ENCODE measurements around the gene ANGPTL2.

ANGPTL2 gene

GRCh38 chr9:127136081-127136879, 13.8 kb upstream of the ANGPTL2 start:
- DNase-seq = no peak

- DNase-seq = no peak
Observed at GRCh38 chr9:127135056-127135745, 12.8 kb upstream of the ANGPTL2 start.

DNA sequence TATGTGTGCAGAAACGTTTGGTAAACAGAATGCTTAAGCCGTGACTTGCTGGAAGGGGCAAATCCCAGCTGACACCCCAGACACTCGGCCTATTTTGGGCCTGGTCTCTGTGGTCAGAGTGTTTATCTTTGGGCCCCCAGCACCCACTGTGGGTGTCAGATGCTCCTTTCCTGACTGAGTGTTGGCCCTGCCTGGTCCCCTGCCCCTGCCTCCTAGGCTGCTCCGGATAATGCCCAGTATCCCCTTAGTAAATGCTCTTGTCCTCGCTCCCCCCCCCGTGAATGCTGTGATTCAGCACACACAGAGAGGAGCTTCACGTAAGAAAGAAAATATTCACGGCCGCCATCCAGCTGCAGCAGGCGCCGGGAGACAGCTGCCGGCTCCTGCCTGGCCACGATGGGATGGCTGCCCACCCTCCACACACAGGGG, 11.3 kb upstream of the ANGPTL2 start:
- DNase-seq = no peak

DNA sequence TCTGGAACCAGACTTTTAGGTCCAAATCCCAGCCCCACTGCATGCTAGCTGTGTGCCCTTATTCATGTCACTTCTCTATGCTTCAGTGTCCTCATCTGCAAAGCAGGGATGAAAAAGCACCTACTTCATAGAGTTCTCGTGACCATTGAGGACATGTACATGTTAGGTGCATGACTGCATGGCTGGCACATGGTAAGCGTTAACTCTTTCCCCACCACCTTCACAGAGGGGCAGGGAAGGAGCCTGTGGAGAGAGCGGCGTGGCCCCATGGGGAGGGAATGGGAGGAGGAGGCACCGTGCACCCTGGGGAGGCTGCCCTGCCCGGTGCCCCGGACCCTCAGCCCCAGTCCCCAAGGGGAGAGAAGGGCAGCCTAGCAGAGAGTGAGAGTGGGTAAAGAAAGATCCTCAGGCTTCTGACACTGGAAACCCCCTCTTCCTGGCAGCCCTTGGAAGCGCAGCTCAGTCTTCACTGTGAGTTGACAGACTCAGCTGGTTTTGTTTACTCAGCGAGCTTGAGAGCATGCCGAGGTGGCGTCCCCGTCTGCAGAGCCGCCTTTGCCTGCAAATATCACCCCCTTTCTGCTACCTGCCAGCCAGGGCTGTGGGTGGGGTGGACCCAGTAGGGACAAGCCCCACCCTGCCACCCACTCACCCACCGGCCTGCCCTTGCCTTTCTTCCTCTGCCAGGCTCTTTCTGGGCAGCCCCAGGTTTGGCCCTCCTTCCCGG, 10.6 kb upstream of the ANGPTL2 start:
- DNase-seq = no peak

DNA sequence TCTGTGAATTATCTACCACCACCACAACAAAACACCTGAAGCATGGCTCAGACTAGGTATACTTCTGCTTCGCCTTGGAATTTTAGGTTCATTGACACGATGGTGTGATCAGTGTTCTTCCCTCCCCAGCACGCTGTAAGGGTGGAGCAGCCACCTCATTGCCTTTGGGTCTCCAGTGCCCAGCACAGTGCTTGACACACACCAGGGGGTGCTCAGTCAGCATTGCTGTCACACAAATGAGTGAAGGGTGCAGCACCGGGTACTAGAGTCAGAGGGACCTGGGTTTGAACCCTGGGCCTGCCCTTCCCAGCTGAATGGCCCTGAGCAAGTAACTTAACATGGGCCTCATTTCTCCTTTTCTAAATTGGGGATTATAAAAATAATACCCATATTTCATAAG, 9.9 kb upstream of the ANGPTL2 start:
- DNase-seq = no peak

- DNase-seq = no peak
Observed at GRCh38 chr9:127131871-127132270, 9.4 kb upstream of the ANGPTL2 start.

DNA sequence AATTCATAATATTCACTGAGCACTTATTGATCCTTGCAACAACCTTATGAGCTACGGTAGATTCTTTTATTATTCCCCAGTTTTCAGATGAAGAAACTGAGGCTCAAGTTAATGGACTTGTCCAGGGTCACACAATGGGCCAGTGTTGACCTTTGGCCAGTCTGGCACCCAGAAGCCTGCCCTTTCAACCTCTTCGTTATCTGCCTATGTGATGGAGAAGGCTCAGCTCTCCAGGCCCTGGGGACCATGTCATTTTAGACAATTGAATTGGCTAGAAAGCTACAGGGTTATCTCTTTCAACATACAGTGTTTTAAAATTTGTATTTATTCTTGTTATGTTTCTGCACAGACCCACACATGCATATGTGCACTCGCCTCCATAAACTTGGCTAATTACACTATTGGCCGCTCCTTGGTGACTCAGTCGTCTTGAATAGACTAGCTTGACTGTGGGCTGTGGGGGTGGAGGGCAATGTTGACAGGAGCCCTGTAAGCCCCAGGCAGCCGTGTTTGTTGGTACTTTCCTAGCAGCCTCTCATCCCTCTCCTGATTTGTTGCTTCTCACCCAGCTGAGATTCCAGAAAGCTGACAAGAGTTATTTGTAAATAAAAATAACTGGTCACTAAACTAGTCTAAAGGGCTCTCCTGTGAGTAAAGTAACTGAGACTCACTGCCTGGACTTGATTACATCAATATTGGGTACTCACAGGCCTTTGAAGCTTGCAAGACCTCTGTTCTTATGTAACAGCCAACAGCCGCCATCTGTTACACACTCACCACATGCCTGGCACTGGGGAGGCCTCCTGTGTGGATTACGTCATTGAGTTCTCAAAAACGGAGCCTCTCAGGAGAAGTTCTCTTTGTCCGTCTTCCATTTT, 8.5 kb upstream of the ANGPTL2 start:
- DNase-seq = no peak

GRCh38 chr9:127130235-127130634, 7.8 kb upstream of the ANGPTL2 start:
- DNase-seq = no peak

DNA sequence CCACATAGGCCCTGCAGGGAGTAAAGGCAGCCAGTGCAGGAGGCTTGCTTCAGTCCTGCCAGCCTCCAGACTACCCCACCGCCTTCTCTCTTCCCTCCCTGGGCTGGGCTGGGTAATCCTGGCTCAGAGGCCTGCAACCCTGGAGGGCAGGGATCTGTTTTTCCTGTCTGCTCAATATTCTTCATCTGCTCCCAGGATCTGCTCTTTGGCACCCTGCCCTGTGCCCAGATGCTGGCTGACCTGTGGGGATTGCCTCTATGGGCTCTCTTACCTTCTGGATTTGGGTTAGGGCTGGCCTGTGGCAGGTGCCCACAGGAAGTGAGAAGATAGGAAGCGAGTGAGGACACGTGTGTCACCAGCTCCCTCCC, 7.3 kb upstream of the ANGPTL2 start:
- no peak for DNase-seq

DNA sequence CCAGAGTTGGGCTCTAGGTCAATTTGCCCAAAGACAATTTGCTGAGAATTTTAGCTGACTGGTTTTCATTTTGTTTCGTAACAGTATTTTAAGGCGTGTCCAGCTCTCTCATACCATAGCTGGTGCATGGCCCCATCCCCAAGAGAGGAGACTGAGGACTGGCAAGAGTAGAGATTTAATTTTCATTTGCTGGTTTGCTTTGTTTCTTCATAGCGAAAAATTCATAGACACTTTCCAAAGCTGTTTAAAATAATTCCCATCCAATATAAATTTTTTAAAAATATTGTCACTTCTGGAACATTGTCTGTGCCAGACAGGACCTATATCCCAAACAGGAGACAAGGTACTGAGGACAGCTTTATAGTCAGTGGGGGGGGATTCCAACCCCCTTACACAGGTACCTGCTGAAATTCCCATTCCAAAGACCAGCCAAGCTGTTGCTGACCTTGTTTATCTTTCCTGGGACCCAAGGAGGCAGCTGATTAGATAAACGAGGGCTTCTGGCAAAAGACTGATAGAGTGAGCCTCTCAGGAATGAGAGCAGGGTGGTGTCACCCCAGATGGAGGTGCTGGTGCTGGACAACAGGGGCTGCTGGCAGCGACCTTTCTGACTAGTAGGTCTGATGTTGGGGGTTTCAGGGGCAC, 6.8 kb upstream of the ANGPTL2 start:
- no peak for DNase-seq

- DNase-seq = no peak
Observed at GRCh38 chr9:127128341-127129072, 6.1 kb upstream of the ANGPTL2 start.

DNA sequence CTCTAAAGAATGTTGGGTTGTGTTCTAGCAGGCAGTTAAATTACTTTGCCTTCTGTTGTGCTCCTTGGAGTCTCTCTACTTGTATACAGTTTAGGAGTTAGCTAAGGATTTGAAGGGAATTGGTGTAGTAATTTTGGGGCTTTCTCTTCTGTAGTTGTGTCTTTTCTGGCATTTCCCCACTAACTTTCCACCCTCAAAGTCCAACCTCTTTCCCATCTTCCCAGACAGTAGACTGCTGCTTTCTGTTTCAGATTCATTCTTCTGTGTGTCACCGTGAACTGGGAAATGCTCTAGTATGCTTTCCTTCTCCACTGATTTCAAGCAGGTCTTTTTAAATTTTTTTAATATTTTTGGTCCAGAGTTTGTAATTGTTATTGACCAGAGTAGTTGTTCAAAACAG, 4.5 kb upstream of the ANGPTL2 start:
- DNase-seq = no peak

DNA sequence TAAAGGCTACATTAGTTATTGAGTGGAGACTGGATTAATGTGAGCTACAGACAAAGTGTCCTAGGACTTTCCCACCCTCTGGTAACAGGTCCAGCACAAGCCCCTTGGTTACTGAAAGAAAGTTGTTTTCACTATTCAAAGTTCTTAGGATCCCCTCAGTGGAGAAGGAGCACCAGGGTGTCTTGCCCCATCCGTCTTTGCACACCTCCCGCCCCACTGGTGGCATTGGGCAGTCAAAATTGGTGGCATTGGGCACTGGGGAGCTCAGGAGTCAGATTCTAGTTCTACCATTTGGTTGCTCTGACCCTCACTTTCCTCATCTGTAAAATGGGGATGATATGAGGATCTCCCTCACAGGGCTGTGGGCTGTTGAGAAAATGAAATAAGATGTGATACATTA, 2.4 kb upstream of the ANGPTL2 start:
- no peak for DNase-seq

DNA sequence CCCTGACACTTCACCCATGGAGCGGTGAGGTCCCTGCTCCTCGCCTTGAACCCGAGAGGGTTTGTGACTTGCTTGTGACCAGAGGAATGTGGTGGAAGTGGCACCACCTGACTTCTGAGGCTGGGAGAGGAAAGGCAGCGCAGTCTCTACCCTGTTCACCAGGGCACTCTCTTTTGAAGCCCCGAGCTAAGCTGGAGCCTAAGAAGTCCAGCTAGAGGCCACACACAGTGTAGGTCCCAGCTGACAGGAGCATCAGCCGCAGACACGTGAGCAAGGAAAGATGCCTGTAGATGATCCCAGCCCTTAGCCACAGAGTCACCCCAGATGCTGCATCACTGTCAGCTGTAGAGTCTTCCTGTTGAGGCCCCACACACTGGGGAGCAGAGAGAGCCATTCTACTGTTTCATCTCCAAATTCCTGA, 1.7 kb upstream of the ANGPTL2 start:
- DNase-seq = no peak

DNA sequence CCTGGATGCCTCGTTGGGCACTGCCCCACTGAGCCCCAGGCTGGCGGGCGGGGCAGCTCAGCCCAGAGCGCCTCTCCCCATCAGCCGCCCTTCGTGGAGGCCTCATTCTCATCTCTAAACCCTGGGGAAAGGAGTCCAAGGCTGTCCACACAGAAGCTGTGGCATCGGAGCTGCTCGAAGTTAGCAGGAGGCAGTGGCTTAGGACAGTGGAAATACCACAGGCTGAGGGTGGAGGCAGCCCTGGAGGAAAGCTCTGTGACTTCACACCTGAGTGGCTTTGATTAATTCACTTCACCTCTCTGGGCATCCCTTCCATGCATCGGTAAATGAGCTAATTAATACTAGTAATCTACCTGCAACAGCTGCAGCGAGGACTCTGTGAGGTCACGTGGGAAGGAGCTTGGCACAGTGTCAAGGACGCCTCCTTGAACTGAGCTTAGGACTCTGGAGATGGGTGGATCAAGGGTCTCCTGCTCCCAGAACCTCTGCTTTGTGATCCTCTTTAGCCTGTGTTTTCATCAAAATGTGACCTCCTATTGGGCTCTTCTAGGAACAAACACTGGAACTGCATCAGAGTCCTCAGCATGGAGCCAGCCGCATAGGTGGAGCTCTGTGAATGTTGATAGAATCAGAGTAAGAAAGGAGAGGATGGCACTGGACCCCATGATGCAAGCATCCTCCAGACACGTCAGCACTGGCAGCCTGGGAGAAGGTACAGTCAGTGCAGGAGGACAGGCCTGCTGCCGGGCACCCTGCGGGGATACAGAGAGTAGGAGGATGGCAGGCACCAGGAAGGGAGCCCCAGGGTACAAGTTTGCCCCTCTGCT, 842 bp upstream of the ANGPTL2 start:
- no peak for DNase-seq

GRCh38 chr9:127121628-127122175, 733 bp downstream of the ANGPTL2 start:
- no peak for DNase-seq

GRCh38 chr9:127119320-127119709, 3.1 kb downstream of the ANGPTL2 start:
- no peak for DNase-seq

DNA sequence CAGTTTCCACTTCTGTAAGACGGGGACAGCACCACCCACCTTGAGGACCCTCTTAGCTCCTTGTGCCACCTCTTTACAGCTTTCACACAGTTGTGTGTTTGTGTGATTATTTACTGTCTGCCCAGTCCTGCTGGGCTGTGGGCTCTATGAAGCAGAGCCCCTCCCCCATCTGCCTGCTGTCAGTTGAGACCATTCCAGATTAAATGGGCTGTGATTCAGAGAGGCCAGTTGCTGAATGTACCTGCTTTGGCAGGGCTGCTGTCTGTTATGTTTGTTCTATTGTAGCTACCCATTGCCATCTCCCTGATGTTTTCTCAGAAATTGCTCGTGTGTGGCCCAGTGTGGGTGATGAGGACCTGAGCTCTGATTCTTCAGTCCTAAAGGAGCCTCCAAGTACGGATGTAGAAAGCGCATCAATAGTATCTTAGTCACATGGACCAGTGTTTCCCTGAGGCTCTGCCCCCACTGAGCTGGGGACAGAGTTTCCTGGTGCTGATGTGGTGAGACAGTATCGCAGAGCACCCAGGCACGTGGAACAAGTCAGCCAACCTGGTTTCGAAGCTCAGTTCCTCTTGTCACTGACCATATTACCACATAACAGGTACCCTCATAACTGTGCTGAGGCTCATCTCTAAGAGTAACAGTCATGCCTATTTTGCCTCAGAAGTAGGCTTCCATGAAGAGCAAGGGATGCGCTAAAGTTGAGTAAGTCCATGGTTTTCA, 3.7 kb downstream of the ANGPTL2 start:
- no peak for DNase-seq

GRCh38 chr9:127117801-127118200, 4.6 kb downstream of the ANGPTL2 start:
- DNase-seq = no peak

DNA sequence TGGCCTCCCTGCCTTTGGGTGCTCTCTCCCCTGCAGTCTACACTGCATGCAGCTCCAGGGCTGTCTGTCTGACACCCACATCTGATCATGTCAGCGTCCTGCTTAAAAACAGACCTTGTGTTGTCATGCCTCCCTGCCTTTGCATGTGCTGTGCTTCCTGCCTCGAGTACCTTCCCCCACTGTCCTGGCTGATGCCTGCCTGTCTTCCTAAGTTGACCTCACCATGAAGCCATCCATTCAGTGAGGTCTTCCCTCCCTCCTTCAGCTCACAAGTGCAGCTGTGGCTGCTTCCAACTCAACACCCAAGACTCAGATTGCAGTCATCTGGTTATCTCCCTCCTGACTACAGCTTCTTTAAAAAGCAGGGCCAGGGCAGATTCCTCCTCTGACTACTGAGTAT, 5.5 kb downstream of the ANGPTL2 start:
- no peak for DNase-seq

Data from activated naive CD4-positive, alpha-beta T cell (primary cell).